HUES48 (cell line): Measurements from ENCODE around the gene ORAI2.
"Not testable (repeated sequence)": the region's sequence is repeated elsewhere in the genome, so short reads cannot be mapped to it uniquely, and the experiment has no call there.

Experiments used
- H3K27ac ChIP-seq: one replicate; pipeline ENCODE4 v1.7.0; 2013; ENCODE audit warnings: low read depth, low read length, inconsistent platforms
- H3K27me3 ChIP-seq: 2 replicates; pipeline ENCODE4 v1.6.1; 2013; ENCODE audit warnings: mild to moderate bottlenecking, low read length; ENCODE audit not compliant: control insufficient read depth, insufficient read depth
- H3K36me3 ChIP-seq: 2 replicates; pipeline ENCODE4 v1.6.1; 2013; ENCODE audit warnings: low read length; ENCODE audit not compliant: control insufficient read depth, insufficient read depth
- H3K4me1 ChIP-seq: 2 replicates; pipeline ENCODE4 v1.6.1; 2013; ENCODE audit warnings: mild to moderate bottlenecking, low read length; ENCODE audit not compliant: control insufficient read depth, insufficient read depth
- H3K4me3 ChIP-seq: 2 replicates; pipeline ENCODE4 v1.5.1; 2013; ENCODE audit warnings: mild to moderate bottlenecking, low read depth, low read length
- H3K9ac ChIP-seq: 2 replicates; pipeline ENCODE4 v1.6.1; 2013; ENCODE audit warnings: mild to moderate bottlenecking, low read depth, low read length, moderate library complexity
- H3K9me3 ChIP-seq: 2 replicates; pipeline ENCODE4 v1.6.1; 2013; ENCODE audit warnings: low read length; ENCODE audit not compliant: control insufficient read depth, insufficient read depth

ORAI2 gene

DNA sequence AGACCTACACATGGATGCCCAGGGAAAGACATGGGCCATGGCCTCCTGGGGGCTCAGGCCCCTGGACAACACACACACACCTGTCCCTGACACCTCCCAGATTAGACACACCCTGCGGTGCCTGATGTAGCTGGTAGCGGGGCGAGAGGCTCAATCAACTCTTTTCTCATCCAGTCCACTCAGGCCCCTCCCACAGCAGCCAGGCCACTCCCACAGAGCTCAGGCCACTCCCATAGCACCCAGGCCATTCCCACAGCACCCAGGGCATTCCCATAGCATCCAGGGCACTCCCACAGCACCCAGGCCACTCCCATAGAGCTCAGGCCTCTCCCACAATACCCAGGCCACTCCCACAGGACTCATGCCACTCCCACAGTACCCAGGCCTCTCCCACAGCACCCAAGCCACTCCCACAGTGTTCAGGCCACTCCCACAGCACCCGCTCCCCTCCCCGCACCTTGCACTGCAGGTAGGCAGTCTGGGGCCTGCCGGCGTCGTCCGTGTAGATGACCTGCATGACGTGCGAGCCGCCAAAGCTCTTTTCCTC lies 57.2 kb downstream of the ORAI2 start:
- H3K36me3 ChIP-seq, H3K9me3 ChIP-seq, H3K4me3 ChIP-seq, H3K9ac ChIP-seq, H3K27ac ChIP-seq, H3K4me1 ChIP-seq, H3K27me3 ChIP-seq: not testable (repeated sequence)

DNA sequence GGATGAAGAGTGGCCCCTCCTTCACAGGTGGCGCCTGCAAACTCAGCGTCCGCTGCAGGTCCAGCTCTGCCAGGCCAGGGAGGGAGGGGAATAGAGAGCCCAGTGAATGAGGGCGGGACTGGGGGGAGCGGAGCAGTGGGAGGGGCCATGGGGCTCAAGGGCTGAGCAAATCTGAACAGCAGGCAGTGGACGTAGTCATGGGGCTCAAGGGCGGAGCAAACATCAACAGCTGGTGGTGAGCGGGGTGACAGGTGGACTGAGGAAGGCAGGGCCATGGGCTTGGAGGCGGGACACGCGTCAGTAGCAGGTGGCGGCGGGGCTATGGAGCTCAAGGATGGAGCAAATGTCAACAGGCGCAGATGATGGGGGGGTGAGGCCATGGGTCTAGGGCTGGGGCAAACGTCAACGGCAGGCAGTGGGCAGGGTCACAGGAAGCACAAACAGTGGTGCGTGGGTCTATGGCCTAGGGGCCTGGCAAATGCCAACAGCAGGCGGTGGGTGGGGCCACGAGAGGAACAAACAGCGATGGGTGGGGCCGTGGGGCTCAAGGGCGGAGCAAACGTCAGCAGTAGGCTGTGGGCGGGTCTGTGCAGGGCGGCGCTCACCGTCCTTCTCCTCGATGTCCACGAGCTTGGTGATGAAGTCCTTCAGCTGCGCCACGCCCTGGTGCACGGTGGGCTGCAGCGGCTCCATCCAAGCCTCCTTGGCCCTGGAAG lies 60.0 kb downstream of the ORAI2 start:
- H3K36me3 ChIP-seq, H3K9ac ChIP-seq, H3K4me1 ChIP-seq, H3K4me3 ChIP-seq, H3K27me3 ChIP-seq, H3K9me3 ChIP-seq, H3K27ac ChIP-seq: not testable (repeated sequence)

DNA sequence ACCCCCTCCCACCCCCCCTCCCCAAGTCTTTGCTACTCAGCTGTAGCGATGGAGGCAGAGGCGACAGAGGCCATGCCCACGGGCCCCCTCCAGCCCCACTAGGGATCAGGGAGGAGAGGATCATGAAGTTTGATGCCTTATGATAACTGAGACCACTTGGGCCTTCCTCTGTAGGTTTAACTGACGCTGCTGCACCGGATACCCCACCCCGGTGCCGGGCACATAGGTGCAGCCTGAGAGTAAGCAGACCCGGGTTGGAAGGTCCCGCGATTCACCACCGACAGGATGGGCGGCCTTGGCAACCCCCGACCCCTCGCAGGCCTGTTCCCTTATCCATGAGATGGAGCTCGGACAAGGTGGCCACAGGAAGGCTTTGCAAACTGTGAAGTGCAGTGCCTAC lies 60.7 kb downstream of the ORAI2 start:
- not testable (repeated sequence) for H3K9me3 ChIP-seq, H3K27me3 ChIP-seq, H3K9ac ChIP-seq, H3K36me3 ChIP-seq, H3K4me3 ChIP-seq, H3K27ac ChIP-seq, H3K4me1 ChIP-seq

DNA sequence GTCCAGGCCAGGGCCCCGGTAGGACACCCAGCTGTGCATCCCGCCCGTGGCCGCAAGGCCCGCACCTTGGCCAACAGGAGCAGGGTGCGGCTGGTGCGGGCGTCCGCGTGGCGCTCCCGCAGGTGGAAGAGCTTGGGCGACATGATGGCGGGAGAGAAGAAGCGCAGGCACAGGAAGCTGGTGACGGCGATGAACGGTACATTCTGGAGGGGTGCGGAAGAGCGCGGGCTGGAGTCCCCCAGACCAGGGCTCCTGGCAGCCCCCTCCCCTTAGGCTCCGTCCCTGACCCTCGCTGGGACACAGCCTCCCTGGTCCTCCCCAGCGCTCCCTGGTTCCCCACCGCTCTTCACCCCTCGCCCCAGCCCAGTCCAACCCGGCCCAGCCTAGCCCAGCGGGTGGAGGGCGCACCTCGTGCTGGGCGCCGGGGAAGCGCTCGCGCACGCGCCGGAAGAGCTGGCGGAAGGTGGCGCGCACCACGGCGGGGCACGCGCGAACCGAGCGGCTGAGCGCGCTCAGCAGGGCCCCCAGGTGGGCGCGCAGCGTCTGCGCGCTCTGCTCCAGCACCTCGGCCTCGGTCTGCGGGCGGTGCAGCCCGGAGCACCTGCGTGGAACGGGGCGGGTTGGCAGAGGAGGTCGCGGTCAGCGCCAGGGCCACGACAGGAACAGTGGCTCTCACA lies 61.2 kb downstream of the ORAI2 start:
- H3K4me3 ChIP-seq, H3K36me3 ChIP-seq, H3K27me3 ChIP-seq, H3K9ac ChIP-seq, H3K27ac ChIP-seq, H3K9me3 ChIP-seq, H3K4me1 ChIP-seq: not testable (repeated sequence)

DNA sequence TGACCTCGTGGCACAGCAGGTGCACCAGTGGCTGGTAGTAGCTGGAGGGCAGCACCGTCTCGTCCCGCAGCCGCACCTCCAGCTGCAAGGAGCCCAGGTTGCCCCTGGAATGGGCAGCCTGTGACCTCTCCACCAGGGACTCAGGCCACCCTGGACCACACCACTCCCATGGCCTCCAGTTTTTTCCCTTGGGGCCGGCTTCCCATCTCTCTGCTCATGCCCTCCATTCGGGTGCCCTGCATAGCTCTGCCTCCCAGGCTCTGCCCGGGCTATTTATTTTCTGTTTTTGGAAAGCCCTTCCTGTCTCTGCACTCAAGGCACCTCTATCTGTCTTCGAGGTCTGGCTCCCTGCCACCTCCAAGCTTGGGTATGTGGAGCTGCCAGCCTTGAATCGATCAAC lies 63.5 kb downstream of the ORAI2 start:
- H3K27me3 ChIP-seq, H3K4me3 ChIP-seq, H3K27ac ChIP-seq, H3K4me1 ChIP-seq, H3K36me3 ChIP-seq, H3K9ac ChIP-seq, H3K9me3 ChIP-seq: not testable (repeated sequence)

DNA sequence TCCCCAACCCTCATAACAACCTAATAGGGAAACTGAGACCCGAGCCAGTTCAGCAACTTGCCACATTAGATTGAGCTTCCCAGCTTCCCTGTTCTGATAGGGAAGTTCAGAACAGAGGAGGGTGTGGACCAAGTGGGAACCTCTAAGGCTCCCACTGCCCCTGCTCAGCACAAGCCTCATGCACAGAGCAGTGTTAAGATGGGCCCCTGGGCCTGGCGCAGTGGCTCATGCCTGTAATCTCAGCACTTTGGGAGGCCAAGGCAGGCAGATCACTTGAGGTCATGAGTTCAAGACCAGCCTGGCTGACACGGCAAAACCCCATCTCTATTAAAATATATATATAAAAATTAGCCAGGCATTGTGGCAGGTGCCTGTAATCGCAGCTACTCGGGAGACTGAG lies 63.9 kb downstream of the ORAI2 start:
- H3K27ac ChIP-seq, H3K4me3 ChIP-seq, H3K9ac ChIP-seq, H3K4me1 ChIP-seq, H3K36me3 ChIP-seq, H3K27me3 ChIP-seq, H3K9me3 ChIP-seq: not testable (repeated sequence)

DNA sequence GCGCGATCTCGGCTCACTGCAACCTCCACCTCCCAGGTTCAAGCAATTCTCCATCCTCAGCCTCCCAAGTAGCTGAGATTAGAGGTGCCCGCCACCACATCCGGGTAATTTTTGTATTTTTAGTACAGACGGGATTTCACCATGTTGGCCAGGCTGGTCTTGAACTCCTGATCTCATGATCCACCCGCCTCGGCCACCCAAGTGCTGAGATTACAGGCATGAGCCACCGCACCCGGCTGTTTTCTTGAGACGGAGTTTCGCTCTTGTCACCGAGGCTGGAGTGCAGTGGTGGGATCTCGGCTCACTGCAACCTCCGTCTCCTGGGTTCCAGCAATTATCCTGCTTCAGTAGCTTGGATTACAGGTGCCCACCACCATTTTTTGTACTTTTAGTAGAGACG lies 64.9 kb downstream of the ORAI2 start:
- H3K9me3 ChIP-seq, H3K9ac ChIP-seq, H3K36me3 ChIP-seq, H3K27ac ChIP-seq, H3K27me3 ChIP-seq, H3K4me3 ChIP-seq, H3K4me1 ChIP-seq: not testable (repeated sequence)

DNA sequence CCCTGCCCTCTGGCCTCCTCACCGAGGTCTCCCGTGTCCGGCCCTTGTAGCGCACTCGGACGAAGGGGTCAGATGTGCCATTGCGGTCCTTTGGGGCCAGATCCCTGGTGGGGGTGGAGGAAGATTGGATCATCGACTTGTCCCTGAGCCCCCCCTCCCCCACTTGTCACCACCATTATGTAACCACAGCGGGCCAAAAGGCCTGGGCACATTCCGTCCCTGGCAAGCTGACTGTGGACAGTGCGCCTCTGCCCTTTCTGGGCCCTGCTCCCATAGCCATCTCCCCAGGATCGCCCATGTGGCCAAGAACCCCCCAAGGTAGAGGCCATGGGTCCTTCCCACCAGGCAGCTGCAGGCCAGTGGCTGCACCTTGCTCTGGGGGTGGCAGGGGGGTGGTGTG lies 69.8 kb downstream of the ORAI2 start:
- H3K9me3 ChIP-seq, H3K27ac ChIP-seq, H3K9ac ChIP-seq: not testable (repeated sequence)

DNA sequence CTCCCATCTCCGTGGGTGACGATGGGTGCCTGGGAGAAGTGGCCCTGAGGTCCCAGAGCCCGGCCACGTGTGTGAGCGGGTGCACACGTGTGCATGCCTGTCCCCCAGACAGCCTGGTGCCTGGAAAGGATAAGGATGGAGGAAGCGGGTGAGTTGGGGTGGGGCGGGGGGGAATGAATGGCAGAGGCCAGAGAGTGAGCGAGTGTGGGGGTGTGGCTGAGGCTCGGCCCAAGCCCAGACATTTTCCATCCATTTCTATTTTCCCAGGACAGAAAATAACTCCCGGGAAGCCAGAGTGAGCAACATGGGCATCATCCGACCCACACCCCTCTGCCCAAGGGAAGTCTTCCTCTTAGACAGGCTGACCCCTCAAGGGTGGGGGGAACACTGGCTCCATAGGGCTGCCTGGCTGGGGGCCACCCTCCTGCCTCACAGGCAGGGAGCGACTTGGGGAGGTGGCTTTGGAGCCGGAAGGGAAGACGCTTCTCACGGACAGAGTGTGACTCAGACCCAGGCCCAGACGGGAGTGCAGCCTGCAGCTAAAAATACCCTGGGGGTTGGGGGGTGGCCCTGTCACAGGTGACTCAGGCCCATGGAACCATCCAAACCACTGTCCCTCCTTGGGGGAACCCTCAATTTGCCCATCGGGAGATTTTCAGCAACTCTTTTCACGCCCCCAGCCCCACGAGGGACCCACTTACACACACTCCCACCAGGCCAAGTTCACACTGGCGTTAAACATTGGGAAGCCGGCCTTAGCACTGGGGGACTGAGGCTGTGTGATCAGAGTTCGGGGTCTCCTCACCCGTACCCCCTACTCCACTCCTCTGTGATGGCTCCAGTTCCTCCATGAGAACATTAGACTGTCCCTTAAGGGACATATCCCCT lies 72.2 kb downstream of the ORAI2 start:
- H3K27ac ChIP-seq: not testable (repeated sequence)

More for the DNA sequence above, 69.8 kb downstream of the ORAI2 start:
- not testable (repeated sequence) for H3K36me3 ChIP-seq, H3K27me3 ChIP-seq, H3K4me1 ChIP-seq, H3K4me3 ChIP-seq

More for the DNA sequence above, 72.2 kb downstream of the ORAI2 start:
- H3K4me3 ChIP-seq, H3K36me3 ChIP-seq, H3K4me1 ChIP-seq, H3K9me3 ChIP-seq, H3K9ac ChIP-seq, H3K27me3 ChIP-seq: not testable (repeated sequence)
